Measurements from ENCODE around the gene LOXHD1. TPM values are rescaled to one million over a fixed set of nuclear protein-coding genes. Genes with fewer than 3 reads are reported as not detected.

The LOXHD1 gene
- total RNA-seq, 1 experiment from 2014 or later: not detected

GRCh38 chr18:46566111-46566510 is 90.9 kb downstream of the LOXHD1 start:
- H3K36me3 ChIP-seq (ENCODE audit: low read depth): no peaks in the 10 kb centered on the region
- H3K27me3 ChIP-seq (ENCODE audit: insufficient read depth, low read depth): peaks cover 100% of the 10 kb centered on the region
- DNase-seq: no peak
- no peak overlapping the region for H2AFZ ChIP-seq
- H3K4me1 ChIP-seq (replicated peaks; ENCODE audit: insufficient read depth): no peaks in the 10 kb centered on the region
- CTCF ChIA-PET: no interaction called here
- H3K79me2 ChIP-seq (ENCODE audit: low read depth): no peaks in the 10 kb centered on the region
- no peaks in the 10 kb centered on the region for H3K9me2 ChIP-seq (ENCODE audit: insufficient read depth)
- no peaks in the 10 kb centered on the region for H4K20me1 ChIP-seq (ENCODE audit: insufficient read depth)
- POLR2A ChIA-PET (ENCODE audit: unreplicated experiment): no interaction called here
- H3F3A ChIP-seq (ENCODE audit: insufficient read depth, low read depth): no peaks in the 10 kb centered on the region
- no peak overlapping the region for H3K4me2 ChIP-seq
- no peaks in the 10 kb centered on the region for H3K9me3 ChIP-seq (ENCODE audit: insufficient read depth, low read depth)
- no peak for TF ChIP-seq EZH2 (IDR thresholded peaks at IDR 0.05; ENCODE audit: low read depth)
- no peak for TF ChIP-seq CTCF (conservative IDR thresholded peaks at IDR 0.05)
- no peak overlapping the region for H3K4me3 ChIP-seq
- BruUV-seq (replicated peaks): no TSS peak
- H3K27ac ChIP-seq: no peak overlapping the region
- intact Hi-C loops (cut with micrococcal nuclease; ENCODE audit: unreplicated experiment): no loop called here

GRCh38 chr18:46565256-46565655 is 91.8 kb downstream of the LOXHD1 start:
- Histone ChIP-seq H4K20me1 (ENCODE audit: insufficient read depth) (no peaks in the 10 kb centered on the region), H2AFZ (no peak overlapping the region), H3K27me3 (ENCODE audit: insufficient read depth, low read depth) (peaks cover 100% of the 10 kb centered on the region), H3K27ac (no peak overlapping the region), H3K9me2 (ENCODE audit: insufficient read depth) (no peaks in the 10 kb centered on the region), H3K4me2 (no peak overlapping the region), H3K4me1 (replicated peaks; ENCODE audit: insufficient read depth) (no peaks in the 10 kb centered on the region), H3K4me3 (no peak overlapping the region), H3K9me3 (ENCODE audit: insufficient read depth, low read depth) (no peaks in the 10 kb centered on the region), H3K36me3 (ENCODE audit: low read depth) (no peaks in the 10 kb centered on the region), H3K79me2 (ENCODE audit: low read depth) (no peaks in the 10 kb centered on the region), H3F3A (ENCODE audit: insufficient read depth, low read depth) (no peaks in the 10 kb centered on the region)
- no TSS peak for BruUV-seq (replicated peaks)
- intact Hi-C loops (cut with micrococcal nuclease; ENCODE audit: unreplicated experiment): no loop called here
- TF ChIP-seq CTCF (conservative IDR thresholded peaks at IDR 0.05): no peak
- no peak for TF ChIP-seq EZH2 (IDR thresholded peaks at IDR 0.05; ENCODE audit: low read depth)
- DNase-seq: no peak
- POLR2A ChIA-PET (ENCODE audit: unreplicated experiment): no interaction called here
- CTCF ChIA-PET: no interaction called here

- no peak overlapping the region for H3K4me3 ChIP-seq
- H3K27me3 ChIP-seq (ENCODE audit: insufficient read depth, low read depth): peaks cover 100% of the 10 kb centered on the region
- CTCF ChIA-PET: no interaction called here
- H3K79me2 ChIP-seq (ENCODE audit: low read depth): no peaks in the 10 kb centered on the region
- H3K36me3 ChIP-seq (ENCODE audit: low read depth): no peaks in the 10 kb centered on the region
- no TSS peak for BruUV-seq (replicated peaks)
- POLR2A ChIA-PET (ENCODE audit: unreplicated experiment): no interaction called here
- H3K9me2 ChIP-seq (ENCODE audit: insufficient read depth): no peaks in the 10 kb centered on the region
- TF ChIP-seq EZH2 (IDR thresholded peaks at IDR 0.05; ENCODE audit: low read depth) (no peak), CTCF (conservative IDR thresholded peaks at IDR 0.05) (no peak)
- no peak overlapping the region for H2AFZ ChIP-seq
- no peaks in the 10 kb centered on the region for H4K20me1 ChIP-seq (ENCODE audit: insufficient read depth)
- no peaks in the 10 kb centered on the region for H3K4me1 ChIP-seq (replicated peaks; ENCODE audit: insufficient read depth)
- DNase-seq: no peak
- H3K4me2 ChIP-seq: no peak overlapping the region
- H3F3A ChIP-seq (ENCODE audit: insufficient read depth, low read depth): no peaks in the 10 kb centered on the region
- H3K27ac ChIP-seq: no peak overlapping the region
- intact Hi-C loops (cut with micrococcal nuclease; ENCODE audit: unreplicated experiment): no loop called here
- H3K9me3 ChIP-seq (ENCODE audit: insufficient read depth, low read depth): no peaks in the 10 kb centered on the region
Observed at GRCh38 chr18:46563317-46563716, 93.7 kb downstream of the LOXHD1 start.
